Colon (tissue), 2 donors: ENCODE results near the gene COX15.
"Not testable (repeated sequence)": the region's sequence is repeated elsewhere in the genome, so short reads cannot be mapped to it uniquely, and the experiment has no call there.

Experiments used
- FAIRE-seq: peaks from 2 replicates; lab custom pipeline; 2012; peaks lifted over from hg19 to GRCh38; lab: Jason Lieb, UNC
- donor health status: control.
- donor health status: control.

COX15 gene

DNA sequence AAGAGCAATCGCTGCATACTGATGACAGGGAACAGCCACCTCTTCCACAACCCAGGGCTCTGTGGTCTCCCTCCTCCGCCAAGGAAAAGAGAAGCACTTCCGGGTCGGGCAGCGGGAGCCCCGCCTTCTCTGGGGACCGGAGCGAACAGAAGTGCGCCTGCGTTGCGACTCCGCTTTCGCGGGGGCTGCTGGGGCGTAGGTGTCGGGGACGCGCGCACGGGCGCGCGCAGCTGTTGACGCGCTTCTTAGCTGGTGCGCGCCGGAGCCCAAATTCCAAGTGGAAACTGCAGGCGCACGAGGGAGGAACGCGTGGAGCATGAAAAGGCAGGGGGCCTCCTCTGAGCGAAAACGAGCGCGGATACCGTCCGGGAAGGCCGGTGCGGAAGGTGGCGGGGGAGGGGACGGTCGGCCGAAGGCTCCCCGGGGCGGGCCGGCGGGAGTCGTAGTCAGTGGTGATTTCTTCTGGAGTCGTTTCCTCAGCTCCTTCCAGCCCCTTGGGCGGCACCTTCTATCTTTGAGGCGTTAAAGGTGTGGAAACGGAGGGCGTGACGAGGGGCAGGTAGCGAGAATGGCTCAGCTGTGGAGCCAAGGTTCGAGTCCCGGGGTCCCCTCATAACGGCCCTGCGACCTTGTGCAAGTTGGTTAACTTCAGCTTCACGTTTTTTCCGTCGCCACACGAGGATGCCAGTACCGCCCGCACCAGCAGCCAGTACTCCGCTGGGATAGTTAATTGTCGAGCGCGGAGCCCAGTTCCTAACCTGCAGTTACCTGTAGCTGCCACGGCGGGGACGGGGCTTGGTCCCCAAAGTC is at the start of gene COX15, which contains the start of gene CUTC:
COX15 (minus strand) TSS at position 95 of the 810 bp plus-strand sequence; CDS start at position 17, 78 bp downstream.
CUTC (plus strand) TSS at position 202 of the 810 bp plus-strand sequence; CDS start at position 317, 115 bp downstream.
- no peak for FAIRE-seq

- no peak for FAIRE-seq
These were observed 47.4 kb upstream of the COX15 start for GRCh38 chr10:99779335-99779734.

DNA sequence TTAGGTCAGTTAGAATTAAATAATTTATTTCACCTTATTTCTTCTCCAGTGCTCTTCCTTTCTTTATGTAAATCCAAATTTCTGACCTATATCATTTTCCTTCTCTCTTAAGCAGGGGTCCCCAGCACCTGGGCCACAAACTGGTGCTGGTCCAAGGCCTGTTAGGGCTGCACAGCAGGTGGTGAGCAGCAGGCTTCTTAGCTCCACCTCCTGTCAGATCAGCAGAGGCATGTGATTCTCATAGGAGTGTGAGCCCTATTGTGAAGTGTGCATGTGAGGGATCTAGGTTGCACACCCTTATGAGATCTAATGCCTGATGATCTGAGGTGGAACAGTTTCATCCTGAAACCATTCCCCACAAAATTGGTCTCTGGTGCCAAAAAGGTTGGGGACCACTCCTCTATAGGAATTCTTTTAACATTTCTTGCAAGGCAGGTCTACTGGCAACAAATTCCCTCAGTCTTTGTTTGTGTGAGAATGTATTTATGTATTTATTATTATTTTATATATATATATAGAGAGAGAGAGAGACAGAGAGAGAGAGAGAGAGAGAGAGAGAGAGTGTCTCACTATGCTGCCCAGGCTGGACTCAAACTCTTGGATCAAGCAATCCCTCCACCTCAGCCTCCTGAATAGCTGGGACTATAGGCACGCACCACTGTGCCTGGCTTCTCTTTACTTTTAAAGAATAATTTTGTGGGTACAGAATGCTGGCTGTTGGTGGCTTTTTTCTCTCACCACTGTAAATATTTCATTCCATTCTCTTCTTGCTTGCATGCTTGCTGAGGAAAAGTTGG is 46.2 kb upstream of the COX15 start:
- no peak for FAIRE-seq

DNA sequence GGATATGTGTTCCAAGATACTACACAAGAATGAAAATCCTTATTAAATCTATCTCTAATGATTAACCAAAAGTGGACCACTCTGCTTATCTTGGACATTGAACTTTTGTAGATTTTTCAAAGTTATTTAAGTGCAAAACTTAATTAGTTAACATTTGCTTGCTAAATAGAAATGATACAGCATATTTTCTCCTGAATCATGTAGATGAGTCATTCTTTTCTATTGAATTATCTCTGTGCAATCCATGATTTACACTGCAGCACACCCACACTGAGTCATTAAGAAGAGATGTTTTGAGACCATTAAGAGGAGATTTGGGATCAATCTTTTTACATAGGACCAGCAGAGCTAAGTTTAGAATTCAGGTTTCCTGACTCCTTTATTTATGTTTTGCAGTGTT is 43.9 kb upstream of the COX15 start:
- FAIRE-seq = no peak

GRCh38 chr10:99770408-99771045 is 38.6 kb upstream of the COX15 start:
- FAIRE-seq = no peak

- FAIRE-seq = no peak
These were observed 37.8 kb upstream of the COX15 start for GRCh38 chr10:99769706-99770105.

- no peak for FAIRE-seq
These were observed 36.6 kb upstream of the COX15 start for GRCh38 chr10:99768556-99768955.

GRCh38 chr10:99767901-99768300 is 36.0 kb upstream of the COX15 start:
- FAIRE-seq = no peak

DNA sequence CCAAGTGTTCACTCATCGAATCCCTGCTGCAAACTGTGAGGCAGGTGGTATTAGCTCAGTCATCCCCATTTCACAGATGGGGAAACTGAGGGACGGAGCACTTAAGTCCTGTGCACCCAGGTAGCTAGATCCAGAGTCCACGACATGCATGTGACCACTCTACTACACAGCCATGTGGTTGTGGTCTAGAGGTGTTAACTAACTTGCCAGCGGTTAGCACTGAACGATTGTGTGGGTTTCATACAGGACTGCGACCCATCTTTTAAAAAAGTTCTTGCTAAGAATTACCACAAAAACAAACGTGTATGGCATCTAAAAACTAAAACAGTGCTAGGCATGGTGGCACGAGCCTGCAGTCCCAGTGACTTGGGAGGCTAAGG is 34.4 kb upstream of the COX15 start:
- no peak for FAIRE-seq

GRCh38 chr10:99765672-99766301 is 33.9 kb upstream of the COX15 start:
- no peak for FAIRE-seq

DNA sequence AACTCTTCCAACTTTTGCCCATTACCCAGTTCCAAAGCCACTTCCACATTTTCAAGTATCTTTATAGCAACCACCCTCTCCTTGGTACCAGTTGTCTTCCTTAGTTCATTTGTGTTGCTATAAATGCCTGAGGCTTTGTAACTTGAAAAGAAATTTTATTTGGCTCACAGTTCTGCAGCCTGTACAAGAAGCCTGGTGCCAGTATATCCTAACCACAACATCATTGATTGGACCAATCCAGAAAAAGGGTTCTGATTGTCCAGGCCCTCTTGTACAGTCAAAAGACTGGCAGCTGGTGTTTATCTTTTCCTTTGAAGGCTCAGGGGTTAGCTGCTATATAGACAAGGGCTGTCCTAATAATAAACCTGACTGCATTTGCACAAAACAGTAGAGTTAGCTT is 29.4 kb upstream of the COX15 start:
- FAIRE-seq = no peak

DNA sequence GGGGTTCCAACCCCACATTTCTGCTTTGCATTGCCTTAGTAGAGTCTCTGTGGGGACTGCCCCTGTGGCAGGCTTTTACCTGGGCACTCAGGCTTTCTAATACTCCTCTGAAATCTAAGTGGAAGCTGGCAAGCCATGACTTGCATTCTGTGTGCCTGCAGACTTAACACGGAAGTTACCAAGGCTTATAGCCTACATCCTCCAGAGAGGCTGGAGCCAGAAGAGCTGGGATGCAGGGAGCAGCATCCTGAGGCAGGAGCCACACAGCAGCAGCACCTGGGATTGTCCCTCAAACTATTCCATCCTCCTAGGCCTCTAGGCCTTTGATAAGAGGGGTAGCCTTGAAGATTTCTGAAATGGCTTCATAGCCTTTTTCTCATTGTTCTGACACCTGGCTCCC is 28.4 kb upstream of the COX15 start:
- no peak for FAIRE-seq

GRCh38 chr10:99758211-99758891 is 26.4 kb upstream of the COX15 start:
- no peak for FAIRE-seq

DNA sequence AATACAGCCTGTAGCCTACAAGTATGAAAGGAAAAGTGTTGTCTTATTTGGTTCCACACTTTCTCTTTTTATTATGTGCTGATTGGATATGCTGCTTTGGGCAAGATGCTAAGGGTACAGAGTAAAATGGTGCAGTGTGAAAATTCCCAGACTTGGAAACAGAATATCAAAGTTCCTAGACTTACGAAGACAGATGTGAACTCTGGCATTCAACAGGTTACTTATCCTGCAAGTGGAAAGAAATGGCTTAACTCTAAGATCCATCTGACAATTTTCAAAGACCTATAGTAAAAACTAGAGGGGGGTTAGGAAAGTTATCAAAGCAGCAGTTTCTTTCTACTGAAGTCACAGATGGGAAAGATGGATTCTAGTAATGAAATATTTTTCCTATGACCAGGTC is 24.2 kb upstream of the COX15 start:
- FAIRE-seq = no peak

- FAIRE-seq = no peak
These were observed 22.7 kb upstream of the COX15 start for GRCh38 chr10:99754670-99755069.

DNA sequence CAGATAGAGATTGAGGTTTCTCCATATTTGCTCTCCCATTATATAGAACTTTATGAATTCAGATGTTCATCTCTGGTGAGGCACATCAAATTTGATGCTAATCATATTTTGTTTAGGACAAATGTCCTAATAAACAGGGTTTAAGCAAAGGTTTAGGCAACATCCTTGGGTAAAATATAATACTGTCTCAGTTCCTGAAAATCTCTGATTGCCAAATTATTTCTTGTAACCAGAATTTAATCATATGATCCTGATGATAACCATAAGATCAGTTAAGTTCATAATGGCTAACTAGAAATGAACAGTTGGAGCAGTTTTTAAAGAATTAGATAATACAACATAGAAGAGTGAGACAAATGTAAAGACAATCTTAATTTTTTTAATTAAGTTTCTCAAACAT is 18.7 kb upstream of the COX15 start:
- no peak for FAIRE-seq

GRCh38 chr10:99748823-99749451 is 17.0 kb upstream of the COX15 start:
- FAIRE-seq = no peak

DNA sequence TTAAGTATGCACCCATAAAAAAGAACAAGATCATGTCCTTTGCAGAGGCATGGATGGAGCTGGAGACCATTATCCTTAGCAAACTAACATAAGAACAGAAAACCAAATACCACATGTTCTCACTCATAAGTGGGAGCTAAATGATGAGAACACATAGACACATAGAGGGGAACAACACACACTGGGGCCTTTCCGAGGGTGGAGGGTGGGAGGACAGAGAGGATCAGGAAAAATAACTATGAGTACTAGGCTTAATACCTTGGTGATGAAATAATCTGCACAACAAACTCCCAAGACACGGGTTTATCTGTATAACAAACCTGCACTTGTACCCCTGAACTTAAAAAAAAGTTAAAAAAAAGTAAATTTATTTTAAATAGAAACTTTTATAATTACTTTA is 14.2 kb upstream of the COX15 start:
- not testable (repeated sequence) for FAIRE-seq

GRCh38 chr10:99743841-99744240 is 11.9 kb upstream of the COX15 start:
- no peak for FAIRE-seq

GRCh38 chr10:99742701-99743100 is 10.8 kb upstream of the COX15 start:
- no peak for FAIRE-seq

GRCh38 chr10:99742254-99742653 is 10.3 kb upstream of the COX15 start:
- no peak for FAIRE-seq
